K562 (cell line): ENCODE data around the gene CCDC183. TPM values are rescaled to one million over a fixed set of nuclear protein-coding genes. Genes with fewer than 3 reads are reported as not detected.

Experiments
- CAMTA2 ChIP-seq: fragments of 250-450 bp; sonication (Bioruptor Pico); conservative IDR thresholded peaks from 2 replicates; pipeline ENCODE4 v1.5.1; 2022
- DMBX1 ChIP-seq: fragments of 250-450 bp; sonication (Bioruptor Pico); IDR thresholded peaks from 2 replicates; pipeline ENCODE4 v1.8.0; 2022; ENCODE audit warnings: inconsistent platforms, mild to moderate bottlenecking, moderate library complexity, borderline replicate concordance
- FOXK2 ChIP-seq, 2 experiments: fragments of 450-650 bp; IDR thresholded peaks in 1 of 2; conservative IDR thresholded peaks in 1 of 2; 2 replicates each; pipeline ENCODE4 v1.6.1; 2016; ENCODE audit warnings: low read depth in 2 of 2, mild to moderate bottlenecking in 1 of 2
- MEF2D ChIP-seq: conservative IDR thresholded peaks from 2 replicates; pipeline ENCODE4 v1.6.1; 2016; ENCODE audit warnings: low read depth, missing genetic modification characterization, missing compliant biosample characterization
- MTA3 ChIP-seq: fragments of 450-650 bp; formaldehyde crosslinking; IDR thresholded peaks from 2 replicates; pipeline ENCODE4 v1.6.1; 2017; ENCODE audit warnings: mild to moderate bottlenecking, borderline replicate concordance
- TEAD4 ChIP-seq, 2 experiments: sonication (generic) in 1 of 2; formaldehyde crosslinking in 1 of 2; IDR thresholded peaks; 2 replicates each; pipeline versions ENCODE4 v1.6.1 to v1.8.0; 2012 to 2022; ENCODE audit warnings: borderline replicate concordance in 1 of 2, inconsistent platforms in 1 of 2, low read length in 1 of 2, mild to moderate bottlenecking in 1 of 2, missing genetic modification reagents in 1 of 2
- ZC3H8 ChIP-seq: fragments of 450-650 bp; IDR thresholded peaks from 2 replicates; pipeline ENCODE4 v1.6.1; 2017
- ZNF140 ChIP-seq: fragments of 250-450 bp; sonication (Bioruptor Pico); IDR thresholded peaks from 2 replicates; pipeline ENCODE4 v1.8.0; 2021; ENCODE audit warnings: moderate library complexity, mild to moderate bottlenecking, inconsistent platforms
- ZNF3 ChIP-seq: fragments of 250-450 bp; sonication (Bioruptor Pico); IDR thresholded peaks from 2 replicates; pipeline ENCODE4 v1.5.0; 2021; ENCODE audit warnings: mild to moderate bottlenecking, moderate library complexity
- polyA plus RNA-seq, 8 experiments: library from polyadenylated mRNA; depleted of rRNA in 4 of 8; stranded (reverse) in 5 of 8; unstranded in 3 of 8; fragments of >200 nt; fragmentation: Nextera tagmentation in 2 of 8; fragmentation: Illumina TruSeq in 1 of 8; extraction: Ambion mirVana in 2 of 8; extraction: Trizol in 1 of 8; gene quantifications; 2 replicates each; pipeline versions ENCODE4 v1.2.1 to v1.2.3, GENCODE V29; 2011 to 2014; ENCODE audit warnings: inconsistent platforms in 1 of 8, missing spikeins in 1 of 8
- total RNA-seq, 7 experiments: library from RNA; depleted of rRNA in 6 of 7; stranded (reverse); fragments of >200 nt in 6 of 7; fragmentation: Illumina TruSeq in 2 of 7; extraction: Trizol in 2 of 7; gene quantifications; 2 replicates each; pipeline versions ENCODE4 v1.2.1 to v1.2.3, GENCODE V29; 2011 to 2021; ENCODE audit warnings: low replicate concordance in 1 of 7
- TF ChIP-seq, protein P1 (sequence below), 2 experiments: IDR thresholded peaks; 2 replicates each; pipeline ENCODE4 v1.6.1; 2011; ENCODE audit warnings: borderline replicate concordance in 1 of 2, control low read depth in 1 of 2, low read depth in 1 of 2, low read length in 1 of 2, mild to moderate bottlenecking in 1 of 2, mixed read lengths in 1 of 2, moderate library complexity in 1 of 2; ENCODE audit not compliant: insufficient read depth in 1 of 2, insufficient read length in 1 of 2, poor library complexity in 1 of 2, severe bottlenecking in 1 of 2; ENCODE audit errors: extremely low read depth in 1 of 2
- TF ChIP-seq, protein P2 (sequence below): IDR thresholded peaks from 3 replicates; pipeline ENCODE4 v1.6.1; 2011; ENCODE audit warnings: borderline replicate concordance, mild to moderate bottlenecking, moderate library complexity; ENCODE audit not compliant: insufficient read length; ENCODE audit errors: extremely low read depth
- TF ChIP-seq, protein P3 (sequence below): fragments of 250-450 bp; sonication (Bioruptor Pico); IDR thresholded peaks from 2 replicates; pipeline ENCODE4 v1.8.0; 2022; ENCODE audit warnings: moderate library complexity, mild to moderate bottlenecking, inconsistent platforms
- TF ChIP-seq, protein P4 (sequence below): sonication (generic); formaldehyde crosslinking; IDR thresholded peaks from 2 replicates; pipeline ENCODE4 v1.8.0; 2023; ENCODE audit warnings: mild to moderate bottlenecking, missing genetic modification reagents
- TF ChIP-seq, protein P5 (sequence below): sonication (generic); formaldehyde crosslinking; IDR thresholded peaks from 2 replicates; pipeline ENCODE4 v1.8.0; 2022; ENCODE audit warnings: missing genetic modification reagents, mild to moderate bottlenecking, moderate library complexity, borderline replicate concordance
- TF ChIP-seq, protein P6 (sequence below): fragments of 200-400 bp; formaldehyde crosslinking; IDR thresholded peaks from 2 replicates; pipeline ENCODE4 v1.6.1; 2017; ENCODE audit warnings: mild to moderate bottlenecking, low read depth, low read length, moderate library complexity

The CCDC183 gene
- total and polyA plus RNA-seq, 9 of the 15 experiments (the other 6 are each of a cell fraction or from before 2014, with no cell fraction given): 0.21 to 0.60 (median 0.29) TPM; not detected in 4

- no peak for TF ChIP-seq ZNF3 (CRISPR knock-in tag)
- TF ChIP-seq, protein P1, sequence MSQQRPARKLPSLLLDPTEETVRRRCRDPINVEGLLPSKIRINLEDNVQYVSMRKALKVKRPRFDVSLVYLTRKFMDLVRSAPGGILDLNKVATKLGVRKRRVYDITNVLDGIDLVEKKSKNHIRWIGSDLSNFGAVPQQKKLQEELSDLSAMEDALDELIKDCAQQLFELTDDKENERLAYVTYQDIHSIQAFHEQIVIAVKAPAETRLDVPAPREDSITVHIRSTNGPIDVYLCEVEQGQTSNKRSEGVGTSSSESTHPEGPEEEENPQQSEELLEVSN (IDR thresholded peaks at IDR 0.05; ENCODE audit: borderline replicate concordance in 1 of 2, extremely low read depth in 1 of 2, insufficient read depth in 1 of 2, insufficient read length in 1 of 2, low read depth in 1 of 2, low read length in 1 of 2, poor library complexity in 1 of 2, severe bottlenecking in 1 of 2): no peak
- TF ChIP-seq, protein P2, sequence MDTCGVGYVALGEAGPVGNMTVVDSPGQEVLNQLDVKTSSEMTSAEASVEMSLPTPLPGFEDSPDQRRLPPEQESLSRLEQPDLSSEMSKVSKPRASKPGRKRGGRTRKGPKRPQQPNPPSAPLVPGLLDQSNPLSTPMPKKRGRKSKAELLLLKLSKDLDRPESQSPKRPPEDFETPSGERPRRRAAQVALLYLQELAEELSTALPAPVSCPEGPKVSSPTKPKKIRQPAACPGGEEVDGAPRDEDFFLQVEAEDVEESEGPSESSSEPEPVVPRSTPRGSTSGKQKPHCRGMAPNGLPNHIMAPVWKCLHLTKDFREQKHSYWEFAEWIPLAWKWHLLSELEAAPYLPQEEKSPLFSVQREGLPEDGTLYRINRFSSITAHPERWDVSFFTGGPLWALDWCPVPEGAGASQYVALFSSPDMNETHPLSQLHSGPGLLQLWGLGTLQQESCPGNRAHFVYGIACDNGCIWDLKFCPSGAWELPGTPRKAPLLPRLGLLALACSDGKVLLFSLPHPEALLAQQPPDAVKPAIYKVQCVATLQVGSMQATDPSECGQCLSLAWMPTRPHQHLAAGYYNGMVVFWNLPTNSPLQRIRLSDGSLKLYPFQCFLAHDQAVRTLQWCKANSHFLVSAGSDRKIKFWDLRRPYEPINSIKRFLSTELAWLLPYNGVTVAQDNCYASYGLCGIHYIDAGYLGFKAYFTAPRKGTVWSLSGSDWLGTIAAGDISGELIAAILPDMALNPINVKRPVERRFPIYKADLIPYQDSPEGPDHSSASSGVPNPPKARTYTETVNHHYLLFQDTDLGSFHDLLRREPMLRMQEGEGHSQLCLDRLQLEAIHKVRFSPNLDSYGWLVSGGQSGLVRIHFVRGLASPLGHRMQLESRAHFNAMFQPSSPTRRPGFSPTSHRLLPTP: no peak
- no peak for TF ChIP-seq MEF2D (tag)
- TF ChIP-seq, protein P3, sequence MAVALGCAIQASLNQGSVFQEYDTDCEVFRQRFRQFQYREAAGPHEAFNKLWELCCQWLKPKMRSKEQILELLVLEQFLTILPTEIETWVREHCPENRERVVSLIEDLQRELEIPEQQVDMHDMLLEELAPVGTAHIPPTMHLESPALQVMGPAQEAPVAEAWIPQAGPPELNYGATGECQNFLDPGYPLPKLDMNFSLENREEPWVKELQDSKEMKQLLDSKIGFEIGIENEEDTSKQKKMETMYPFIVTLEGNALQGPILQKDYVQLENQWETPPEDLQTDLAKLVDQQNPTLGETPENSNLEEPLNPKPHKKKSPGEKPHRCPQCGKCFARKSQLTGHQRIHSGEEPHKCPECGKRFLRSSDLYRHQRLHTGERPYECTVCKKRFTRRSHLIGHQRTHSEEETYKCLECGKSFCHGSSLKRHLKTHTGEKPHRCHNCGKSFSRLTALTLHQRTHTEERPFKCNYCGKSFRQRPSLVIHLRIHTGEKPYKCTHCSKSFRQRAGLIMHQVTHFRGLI: no peak
- no peak for TF ChIP-seq ZNF140
- TF ChIP-seq, protein P4, sequence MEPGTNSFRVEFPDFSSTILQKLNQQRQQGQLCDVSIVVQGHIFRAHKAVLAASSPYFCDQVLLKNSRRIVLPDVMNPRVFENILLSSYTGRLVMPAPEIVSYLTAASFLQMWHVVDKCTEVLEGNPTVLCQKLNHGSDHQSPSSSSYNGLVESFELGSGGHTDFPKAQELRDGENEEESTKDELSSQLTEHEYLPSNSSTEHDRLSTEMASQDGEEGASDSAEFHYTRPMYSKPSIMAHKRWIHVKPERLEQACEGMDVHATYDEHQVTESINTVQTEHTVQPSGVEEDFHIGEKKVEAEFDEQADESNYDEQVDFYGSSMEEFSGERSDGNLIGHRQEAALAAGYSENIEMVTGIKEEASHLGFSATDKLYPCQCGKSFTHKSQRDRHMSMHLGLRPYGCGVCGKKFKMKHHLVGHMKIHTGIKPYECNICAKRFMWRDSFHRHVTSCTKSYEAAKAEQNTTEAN: no peak
- no peak for TF ChIP-seq MTA3
- TF ChIP-seq DMBX1 (CRISPR knock-in tag): no peak
- TF ChIP-seq, protein P5, sequence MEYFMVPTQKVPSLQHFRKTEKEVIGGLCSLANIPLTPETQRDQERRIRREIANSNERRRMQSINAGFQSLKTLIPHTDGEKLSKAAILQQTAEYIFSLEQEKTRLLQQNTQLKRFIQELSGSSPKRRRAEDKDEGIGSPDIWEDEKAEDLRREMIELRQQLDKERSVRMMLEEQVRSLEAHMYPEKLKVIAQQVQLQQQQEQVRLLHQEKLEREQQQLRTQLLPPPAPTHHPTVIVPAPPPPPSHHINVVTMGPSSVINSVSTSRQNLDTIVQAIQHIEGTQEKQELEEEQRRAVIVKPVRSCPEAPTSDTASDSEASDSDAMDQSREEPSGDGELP: 0 out of 2 replicates have a peak, but pooled peaks have one; percentile 42
- no peak for TF ChIP-seq CAMTA2 (CRISPR knock-in tag)
- TF ChIP-seq TEAD4 (IDR thresholded peaks at IDR 0.05; ENCODE audit: low read length): no peak
- no peak for TF ChIP-seq TEAD4 (CRISPR knock-in tag; IDR thresholded peaks at IDR 0.05; ENCODE audit: borderline replicate concordance)
- no peak for TF ChIP-seq FOXK2 (conservative IDR thresholded peaks at IDR 0.05 in 1 of 2, IDR thresholded peaks at IDR 0.05 in 1 of 2; ENCODE audit: low read depth in 2 of 2)
- TF ChIP-seq, protein P6, sequence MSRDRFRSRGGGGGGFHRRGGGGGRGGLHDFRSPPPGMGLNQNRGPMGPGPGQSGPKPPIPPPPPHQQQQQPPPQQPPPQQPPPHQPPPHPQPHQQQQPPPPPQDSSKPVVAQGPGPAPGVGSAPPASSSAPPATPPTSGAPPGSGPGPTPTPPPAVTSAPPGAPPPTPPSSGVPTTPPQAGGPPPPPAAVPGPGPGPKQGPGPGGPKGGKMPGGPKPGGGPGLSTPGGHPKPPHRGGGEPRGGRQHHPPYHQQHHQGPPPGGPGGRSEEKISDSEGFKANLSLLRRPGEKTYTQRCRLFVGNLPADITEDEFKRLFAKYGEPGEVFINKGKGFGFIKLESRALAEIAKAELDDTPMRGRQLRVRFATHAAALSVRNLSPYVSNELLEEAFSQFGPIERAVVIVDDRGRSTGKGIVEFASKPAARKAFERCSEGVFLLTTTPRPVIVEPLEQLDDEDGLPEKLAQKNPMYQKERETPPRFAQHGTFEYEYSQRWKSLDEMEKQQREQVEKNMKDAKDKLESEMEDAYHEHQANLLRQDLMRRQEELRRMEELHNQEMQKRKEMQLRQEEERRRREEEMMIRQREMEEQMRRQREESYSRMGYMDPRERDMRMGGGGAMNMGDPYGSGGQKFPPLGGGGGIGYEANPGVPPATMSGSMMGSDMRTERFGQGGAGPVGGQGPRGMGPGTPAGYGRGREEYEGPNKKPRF: no peak
- TF ChIP-seq ZC3H8: no peak
These were observed 33.1 kb upstream of the CCDC183 start (continued) for GRCh38 chr9:136762915-136763648.
